ENCODE data around the gene YY1AP1. TPM values are rescaled to one million over a fixed set of nuclear protein-coding genes. Genes with fewer than 3 reads are reported as not detected.
"Not testable (repeated sequence)": the region's sequence is repeated elsewhere in the genome, so short reads cannot be mapped to it uniquely, and the experiment has no call there.

Gene YY1AP1
- total and polyA plus RNA-seq, 4 donors = 13.3 to 43.8 (median 26.6) TPM

DNA sequence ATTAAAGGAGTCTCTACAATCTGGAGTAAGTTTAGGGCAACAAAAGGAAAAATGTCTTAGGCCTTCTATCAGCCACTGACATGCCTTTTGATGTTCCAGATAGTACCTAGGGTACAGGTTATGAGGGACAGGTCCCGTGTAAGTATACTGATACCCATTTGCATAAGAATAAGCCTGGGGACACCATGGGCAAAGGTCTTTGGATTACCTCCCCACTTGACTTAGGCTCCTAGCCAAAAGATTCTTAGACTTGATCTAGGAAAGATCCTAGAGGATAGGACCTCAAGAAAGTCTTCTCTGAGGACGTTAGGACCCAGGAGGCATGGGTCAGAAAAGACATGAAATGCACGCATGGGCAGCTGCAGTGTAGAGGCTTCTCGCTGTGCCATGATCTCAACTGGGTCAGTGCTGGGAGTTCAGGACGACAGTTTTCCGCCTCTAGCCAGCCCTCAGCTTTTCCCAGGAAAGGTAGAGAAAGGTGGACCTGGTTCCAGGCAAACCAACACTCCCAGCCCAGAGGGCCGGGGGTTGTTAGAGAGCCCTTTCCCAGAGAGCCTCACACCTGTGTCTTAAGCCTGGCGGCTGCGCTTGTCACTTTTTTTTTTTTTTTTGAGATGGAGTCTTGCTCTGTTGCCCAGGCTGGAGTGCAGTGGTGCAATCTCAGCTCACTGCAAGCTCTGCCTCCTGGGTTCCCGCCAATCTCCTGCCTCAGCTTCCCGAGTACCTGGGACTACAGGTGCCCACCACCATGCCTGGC lies 52.0 kb downstream of the YY1AP1 start:
- Histone ChIP-seq H3K27me3 (ENCODE audit: control insufficient read depth in 4 of 4, insufficient read depth in 4 of 4, low read length in 3 of 4) (no peaks in the 10 kb centered on the region), H3K9ac (ENCODE audit: low read depth in 1 of 2, low read length in 2 of 2) (no peak overlapping the region), H3K36me3 (ENCODE audit: control insufficient read depth in 4 of 4, insufficient read depth in 3 of 4, low read depth in 1 of 4, low read length in 3 of 4) (no peaks in the 10 kb centered on the region), H3K9me3 (ENCODE audit: control insufficient read depth in 4 of 4, low read length in 3 of 4) (no peaks in the 10 kb centered on the region), H3K4me3 (ENCODE audit: low read depth in 1 of 3, low read length in 3 of 3) (peak overlapping the region; percentile 30 to 73 (median 48)), H3K4me1 (ENCODE audit: control insufficient read depth in 4 of 4, insufficient read depth in 4 of 4, low read length in 3 of 4) (peaks cover 1 to 12% (median 8%) of the 10 kb centered on the region in 4 donors), H3K27ac (ENCODE audit: low read depth in 1 of 2, low read length in 2 of 2) (peak overlapping the region in 1 of 2 donors; percentile 77)
- WGBS = 61% methylated on average over 11 of the region's 11 CpGs
- DNase-seq (ENCODE audit: low spot score) = no peak
- TF ChIP-seq RAD21 (IDR thresholded peaks at IDR 0.05) = no peak
- TF ChIP-seq FOXA1 (IDR thresholded peaks at IDR 0.05) = no peak
- TF ChIP-seq TAF1 (conservative IDR thresholded peaks at IDR 0.05) = no peak
- TF ChIP-seq, protein P1, sequence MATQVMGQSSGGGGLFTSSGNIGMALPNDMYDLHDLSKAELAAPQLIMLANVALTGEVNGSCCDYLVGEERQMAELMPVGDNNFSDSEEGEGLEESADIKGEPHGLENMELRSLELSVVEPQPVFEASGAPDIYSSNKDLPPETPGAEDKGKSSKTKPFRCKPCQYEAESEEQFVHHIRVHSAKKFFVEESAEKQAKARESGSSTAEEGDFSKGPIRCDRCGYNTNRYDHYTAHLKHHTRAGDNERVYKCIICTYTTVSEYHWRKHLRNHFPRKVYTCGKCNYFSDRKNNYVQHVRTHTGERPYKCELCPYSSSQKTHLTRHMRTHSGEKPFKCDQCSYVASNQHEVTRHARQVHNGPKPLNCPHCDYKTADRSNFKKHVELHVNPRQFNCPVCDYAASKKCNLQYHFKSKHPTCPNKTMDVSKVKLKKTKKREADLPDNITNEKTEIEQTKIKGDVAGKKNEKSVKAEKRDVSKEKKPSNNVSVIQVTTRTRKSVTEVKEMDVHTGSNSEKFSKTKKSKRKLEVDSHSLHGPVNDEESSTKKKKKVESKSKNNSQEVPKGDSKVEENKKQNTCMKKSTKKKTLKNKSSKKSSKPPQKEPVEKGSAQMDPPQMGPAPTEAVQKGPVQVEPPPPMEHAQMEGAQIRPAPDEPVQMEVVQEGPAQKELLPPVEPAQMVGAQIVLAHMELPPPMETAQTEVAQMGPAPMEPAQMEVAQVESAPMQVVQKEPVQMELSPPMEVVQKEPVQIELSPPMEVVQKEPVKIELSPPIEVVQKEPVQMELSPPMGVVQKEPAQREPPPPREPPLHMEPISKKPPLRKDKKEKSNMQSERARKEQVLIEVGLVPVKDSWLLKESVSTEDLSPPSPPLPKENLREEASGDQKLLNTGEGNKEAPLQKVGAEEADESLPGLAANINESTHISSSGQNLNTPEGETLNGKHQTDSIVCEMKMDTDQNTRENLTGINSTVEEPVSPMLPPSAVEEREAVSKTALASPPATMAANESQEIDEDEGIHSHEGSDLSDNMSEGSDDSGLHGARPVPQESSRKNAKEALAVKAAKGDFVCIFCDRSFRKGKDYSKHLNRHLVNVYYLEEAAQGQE (IDR thresholded peaks at IDR 0.05) = no peak

DNA sequence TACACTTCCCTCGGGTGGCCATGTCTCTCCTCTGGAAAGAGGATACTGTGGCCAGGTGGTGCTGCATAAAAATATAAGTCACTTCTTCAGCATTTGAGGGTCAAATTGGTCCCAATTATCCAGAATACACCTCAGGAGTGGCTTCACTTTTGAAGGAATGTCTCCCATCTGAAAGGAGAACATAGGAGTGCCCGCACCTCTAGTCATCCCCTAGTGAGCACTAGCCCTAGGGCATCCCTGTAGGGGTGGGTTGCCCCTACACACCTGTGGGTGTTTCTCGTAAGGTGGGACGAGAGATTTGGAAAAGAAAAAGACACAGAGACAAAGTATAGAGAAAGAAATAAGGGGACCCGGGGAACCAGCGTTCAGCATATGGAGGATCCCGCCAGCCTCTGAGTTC lies 62.1 kb downstream of the YY1AP1 start:
- not testable (repeated sequence) for H3K9ac ChIP-seq (ENCODE audit: low read depth in 1 of 2, low read length in 2 of 2); H3K4me3 ChIP-seq (ENCODE audit: low read depth in 1 of 3, low read length in 3 of 3); H3K27me3 ChIP-seq (ENCODE audit: control insufficient read depth in 4 of 4, insufficient read depth in 4 of 4, low read length in 3 of 4); H3K9me3 ChIP-seq (ENCODE audit: control insufficient read depth in 4 of 4, low read length in 3 of 4); H3K36me3 ChIP-seq (ENCODE audit: control insufficient read depth in 4 of 4, insufficient read depth in 3 of 4, low read depth in 1 of 4, low read length in 3 of 4); H3K27ac ChIP-seq (ENCODE audit: low read depth in 1 of 2, low read length in 2 of 2); DNase-seq (ENCODE audit: low spot score)
- 97% methylated on average over 4 of the region's 7 CpGs for WGBS
- peaks cover 0 to 22% (median 8%) of the 10 kb centered on the region in 4 donors for H3K4me1 ChIP-seq (ENCODE audit: control insufficient read depth in 4 of 4, insufficient read depth in 4 of 4, low read length in 3 of 4)

DNA sequence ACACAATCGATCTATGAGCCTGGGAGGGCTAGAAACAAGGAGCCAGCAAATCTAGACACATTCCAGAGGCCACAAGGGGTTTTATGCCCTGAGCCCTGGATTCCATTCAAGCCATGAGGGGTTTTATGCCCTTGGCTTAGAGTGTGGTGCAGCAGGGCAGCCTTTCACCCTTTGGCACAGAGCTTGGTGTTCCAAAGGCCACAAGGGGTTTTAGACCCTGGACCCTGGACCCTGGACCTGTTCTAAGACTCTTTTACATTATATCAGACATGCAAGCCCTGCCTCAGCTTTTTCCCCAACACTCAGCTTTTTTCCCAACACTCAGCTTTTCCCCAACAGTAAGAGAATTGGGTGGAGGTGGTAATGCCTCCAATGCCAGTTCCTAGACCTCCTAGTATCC lies 65.2 kb downstream of the YY1AP1 start:
- Histone ChIP-seq H3K9ac (ENCODE audit: low read depth in 1 of 2, low read length in 2 of 2) (no peak overlapping the region), H3K27ac (ENCODE audit: low read depth in 1 of 2, low read length in 2 of 2) (no peak overlapping the region), H3K27me3 (ENCODE audit: control insufficient read depth in 4 of 4, insufficient read depth in 4 of 4, low read length in 3 of 4) (no peaks in the 10 kb centered on the region), H3K9me3 (ENCODE audit: control insufficient read depth in 4 of 4, low read length in 3 of 4) (no peaks in the 10 kb centered on the region), H3K36me3 (ENCODE audit: control insufficient read depth in 4 of 4, insufficient read depth in 3 of 4, low read depth in 1 of 4, low read length in 3 of 4) (no peaks in the 10 kb centered on the region), H3K4me1 (ENCODE audit: control insufficient read depth in 4 of 4, insufficient read depth in 4 of 4, low read length in 3 of 4) (peaks cover 0 to 22% (median 8%) of the 10 kb centered on the region in 4 donors), H3K4me3 (ENCODE audit: low read depth in 1 of 3, low read length in 3 of 3) (no peak overlapping the region)
- WGBS = 69% methylated on average over 1 of the region's 1 CpG
- no peak for DNase-seq (ENCODE audit: low spot score)
- TF ChIP-seq GABPA (IDR thresholded peaks at IDR 0.05 in 1 of 2, conservative IDR thresholded peaks at IDR 0.05 in 1 of 2) = no peak
- TF ChIP-seq, protein P2, sequence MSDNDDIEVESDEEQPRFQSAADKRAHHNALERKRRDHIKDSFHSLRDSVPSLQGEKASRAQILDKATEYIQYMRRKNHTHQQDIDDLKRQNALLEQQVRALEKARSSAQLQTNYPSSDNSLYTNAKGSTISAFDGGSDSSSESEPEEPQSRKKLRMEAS (IDR thresholded peaks at IDR 0.05) = no peak
- peak; percentile 90 to 97 for TF ChIP-seq HNF4A (conservative IDR thresholded peaks at IDR 0.05)
- no peak for TF ChIP-seq FOXA1 (IDR thresholded peaks at IDR 0.05)
- no peak for TF ChIP-seq RAD21 (IDR thresholded peaks at IDR 0.05)
- peak in 1 of 2 donors; percentile 26 for TF ChIP-seq JUND (IDR thresholded peaks at IDR 0.05)
- peak; percentile 44 for TF ChIP-seq SP1 (IDR thresholded peaks at IDR 0.05)
- peak; percentile 75 for TF ChIP-seq HNF4G (IDR thresholded peaks at IDR 0.05)
- peak; percentile 48 to 64 for TF ChIP-seq RXRA (IDR thresholded peaks at IDR 0.05)
- no peak for TF ChIP-seq YY1 (IDR thresholded peaks at IDR 0.05)
- TF ChIP-seq, protein P1 (IDR thresholded peaks at IDR 0.05) = no peak

All from liver (tissue), 9 donors.